ENCODE results near the gene THTPA. TPM values are rescaled to one million over a fixed set of nuclear protein-coding genes. Genes with fewer than 3 reads are reported as not detected.

The THTPA gene
- total RNA-seq, 1 experiment from 2014 or later: 12.3 TPM

GRCh38 chr14:23569443-23570151 lies 13.5 kb downstream of the THTPA start:
- ChIA-PET CTCF (no interaction called here), POLR2A (ENCODE audit: low non-redundant PET) (no interaction called here)
- Histone ChIP-seq H3K36me3 (ENCODE audit: insufficient read depth, low read length, poor library complexity, severe bottlenecking) (no peaks in the 10 kb centered on the region), H3K9me3 (ENCODE audit: low read depth, low read length, poor library complexity, severe bottlenecking) (no peaks in the 10 kb centered on the region), H3K4me3 (ENCODE audit: low read depth, low read length, poor library complexity, severe bottlenecking) (no peak overlapping the region), H3K27me3 (replicated peaks; ENCODE audit: insufficient read depth, low read depth, low read length, poor library complexity) (no peaks in the 10 kb centered on the region), H3K27ac (ENCODE audit: low read depth, low read length, poor library complexity, severe bottlenecking) (no peak overlapping the region), H3K4me1 (ENCODE audit: insufficient read depth, low read length, poor library complexity, severe bottlenecking) (peaks cover 14% of the 10 kb centered on the region)
- DNase-seq (ENCODE audit: low spot score): peak; percentile 49
- TF ChIP-seq CTCF (conservative IDR thresholded peaks at IDR 0.05; ENCODE audit: low read depth, low read length) (no peak), EZH2 (IDR thresholded peaks at IDR 0.05; ENCODE audit: borderline replicate concordance, low read depth, low read length, poor library complexity, severe bottlenecking) (no peak)
- BruUV-seq (replicated peaks): no TSS peak
- intact Hi-C loops (cut with micrococcal nuclease; ENCODE audit: unreplicated experiment): no loop called here

- ChIA-PET CTCF (interaction anchor here (0.5 kb wide), 1 partner anchor 87 kb away, joined by 3 read pairs; no protein-coding TSS in a partner anchor), POLR2A (ENCODE audit: low non-redundant PET) (no interaction called here)
- Histone ChIP-seq H3K27ac (ENCODE audit: low read depth, low read length, poor library complexity, severe bottlenecking) (no peak overlapping the region), H3K36me3 (ENCODE audit: insufficient read depth, low read length, poor library complexity, severe bottlenecking) (no peaks in the 10 kb centered on the region), H3K4me1 (ENCODE audit: insufficient read depth, low read length, poor library complexity, severe bottlenecking) (peaks cover 14% of the 10 kb centered on the region), H3K27me3 (replicated peaks; ENCODE audit: insufficient read depth, low read depth, low read length, poor library complexity) (peaks cover 13% of the 10 kb centered on the region), H3K9me3 (ENCODE audit: low read depth, low read length, poor library complexity, severe bottlenecking) (no peaks in the 10 kb centered on the region), H3K4me3 (ENCODE audit: low read depth, low read length, poor library complexity, severe bottlenecking) (no peak overlapping the region)
- intact Hi-C loops (cut with micrococcal nuclease; ENCODE audit: unreplicated experiment): no loop called here
- TF ChIP-seq EZH2 (IDR thresholded peaks at IDR 0.05; ENCODE audit: borderline replicate concordance, low read depth, low read length, poor library complexity, severe bottlenecking) (no peak), CTCF (conservative IDR thresholded peaks at IDR 0.05; ENCODE audit: low read depth, low read length) (no peak)
- no TSS peak for BruUV-seq (replicated peaks)
- DNase-seq (ENCODE audit: low spot score): no peak
Observed at GRCh38 chr14:23570806-23571483, 14.9 kb downstream of the THTPA start.

- DNase-seq (ENCODE audit: low spot score): no peak
- intact Hi-C loops (cut with micrococcal nuclease; ENCODE audit: unreplicated experiment): no loop called here
- Histone ChIP-seq H3K4me1 (ENCODE audit: insufficient read depth, low read length, poor library complexity, severe bottlenecking) (peaks cover 13% of the 10 kb centered on the region), H3K27ac (ENCODE audit: low read depth, low read length, poor library complexity, severe bottlenecking) (no peak overlapping the region), H3K27me3 (replicated peaks; ENCODE audit: insufficient read depth, low read depth, low read length, poor library complexity) (peaks cover 23% of the 10 kb centered on the region), H3K4me3 (ENCODE audit: low read depth, low read length, poor library complexity, severe bottlenecking) (no peak overlapping the region), H3K9me3 (ENCODE audit: low read depth, low read length, poor library complexity, severe bottlenecking) (no peaks in the 10 kb centered on the region), H3K36me3 (ENCODE audit: insufficient read depth, low read length, poor library complexity, severe bottlenecking) (no peaks in the 10 kb centered on the region)
- CTCF ChIA-PET: interaction anchor here (0.5 kb wide), 1 partner anchor 88 kb away, joined by 3 read pairs; no protein-coding TSS in a partner anchor
- POLR2A ChIA-PET (ENCODE audit: low non-redundant PET): no interaction called here
- BruUV-seq (replicated peaks): no TSS peak
- TF ChIP-seq EZH2 (IDR thresholded peaks at IDR 0.05; ENCODE audit: borderline replicate concordance, low read depth, low read length, poor library complexity, severe bottlenecking) (no peak), CTCF (conservative IDR thresholded peaks at IDR 0.05; ENCODE audit: low read depth, low read length) (no peak)
Observed at GRCh38 chr14:23571701-23572523, 15.8 kb downstream of the THTPA start.
